Measurements from ENCODE around the gene ZC3HAV1.

The ZC3HAV1 gene

DNA sequence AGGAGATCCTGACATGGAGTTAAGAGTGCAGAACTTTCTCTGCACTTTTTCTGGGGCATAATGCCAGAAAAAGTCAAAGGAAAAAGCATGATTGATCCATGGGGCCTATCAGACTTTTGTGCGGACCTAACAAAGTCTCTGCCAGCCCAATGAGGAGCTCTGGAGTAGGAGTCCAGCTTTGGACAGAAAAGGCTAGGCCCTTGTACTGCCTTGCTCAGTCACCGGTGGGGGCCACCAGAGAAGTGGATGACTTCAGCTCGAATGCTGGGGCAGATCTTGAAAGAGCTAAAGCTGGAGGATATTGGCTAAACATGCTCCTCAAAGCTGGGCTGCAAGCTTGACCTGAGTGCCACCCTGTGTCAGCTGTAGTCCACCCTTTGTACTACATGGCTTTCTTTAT lies 2.8 kb upstream of the ZC3HAV1 start:
- TF ChIP-seq CTCF (IDR thresholded peaks at IDR 0.05; ENCODE audit: low read length) (no peak), EZH2phosphoT487 (IDR thresholded peaks at IDR 0.05; ENCODE audit: low read length) (no peak), EZH2 (optimal IDR thresholded peaks at IDR 0.05; ENCODE audit: low read depth, low read length) (no peak)
- H3K27ac ChIP-seq (ENCODE audit: low read length), result no peak overlapping the region

DNA sequence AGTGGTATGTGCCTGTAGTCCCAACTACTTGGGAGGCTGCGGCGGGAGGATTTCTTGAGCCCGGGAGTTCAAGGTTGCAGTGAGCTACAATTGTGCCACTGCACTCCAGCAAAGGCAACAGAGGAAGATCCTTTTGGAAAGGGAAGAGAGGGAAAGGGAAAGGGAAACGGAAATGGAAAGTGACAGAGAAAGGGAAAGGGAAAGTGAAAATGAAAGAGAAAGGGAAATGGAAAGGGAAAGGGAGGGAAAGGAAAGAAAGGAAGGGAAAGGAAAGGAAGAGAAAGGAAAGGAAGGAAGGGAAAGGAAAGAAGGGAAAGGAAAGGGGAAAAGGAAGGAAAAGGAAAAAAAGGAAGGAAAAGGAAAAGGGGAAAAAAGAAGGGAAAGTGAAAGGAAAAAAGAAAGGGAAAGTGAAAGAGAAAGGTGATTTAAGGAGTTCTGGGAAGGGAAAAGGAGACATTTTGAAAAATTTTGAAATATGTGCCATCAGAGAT lies 2.3 kb upstream of the ZC3HAV1 start:
- H3K4me2 ChIP-seq (ENCODE audit: low read depth, low read length), result peak overlapping the region; percentile 4; the same call in 1 of the 2 replicates
- H3K36me3 ChIP-seq (replicated peaks; ENCODE audit: insufficient read depth, low read length), result no peaks in the 10 kb centered on the region; the same call in 1 of the 2 replicates

More for the DNA sequence above, 2.8 kb upstream of the ZC3HAV1 start:
- Histone ChIP-seq H4K20me1 (ENCODE audit: insufficient read depth, low read length) (0 out of 2 replicates have a peak, but pooled peaks cover 3% of the 10 kb centered on the region), H3K9ac (ENCODE audit: low read length) (no peak overlapping the region), H3K4me3 (ENCODE audit: low read length) (no peak overlapping the region), H3K4me1 (ENCODE audit: low read length) (no peaks in the 10 kb centered on the region), H3K4me2 (ENCODE audit: low read depth, low read length) (peak overlapping the region; percentile 4; the same call in 1 of the 2 replicates), H3K9me3 (replicated peaks; ENCODE audit: insufficient read depth, low read length) (no peaks in the 10 kb centered on the region), H3K9me2 (replicated peaks; ENCODE audit: insufficient read depth, low read length) (no peaks in the 10 kb centered on the region), H3F3A (ENCODE audit: insufficient read depth, low read length) (peaks cover 21% of the 10 kb centered on the region), H3K79me2 (ENCODE audit: low read length) (peaks cover 20% of the 10 kb centered on the region), H2AFZ (ENCODE audit: low read length) (no peak overlapping the region), H3K27me3 (replicated peaks; ENCODE audit: insufficient read depth, low read length) (peaks cover 40% of the 10 kb centered on the region), H3K36me3 (replicated peaks; ENCODE audit: insufficient read depth, low read length) (no peaks in the 10 kb centered on the region)
- DNase-seq, result no peak

GRCh38 chr7:139111147-139111546 lies 1.6 kb upstream of the ZC3HAV1 start:
- no peak for TF ChIP-seq CTCF (IDR thresholded peaks at IDR 0.05; ENCODE audit: low read length)
- TF ChIP-seq EZH2phosphoT487 (IDR thresholded peaks at IDR 0.05; ENCODE audit: low read length), result no peak
- TF ChIP-seq EZH2 (optimal IDR thresholded peaks at IDR 0.05; ENCODE audit: low read depth, low read length), result no peak
- Histone ChIP-seq H3K79me2 (ENCODE audit: low read length) (peaks cover 32% of the 10 kb centered on the region), H3K4me2 (ENCODE audit: low read depth, low read length) (no peak overlapping the region), H3K4me1 (ENCODE audit: low read length) (0 out of 2 replicates have a peak, but pooled peaks cover 4% of the 10 kb centered on the region), H3K9me2 (replicated peaks; ENCODE audit: insufficient read depth, low read length) (no peaks in the 10 kb centered on the region), H3K4me3 (ENCODE audit: low read length) (no peak overlapping the region), H3K36me3 (replicated peaks; ENCODE audit: insufficient read depth, low read length) (no peaks in the 10 kb centered on the region; the same call in 1 of the 2 replicates), H3K27ac (ENCODE audit: low read length) (no peak overlapping the region), H3F3A (ENCODE audit: insufficient read depth, low read length) (peaks cover 30% of the 10 kb centered on the region), H3K9me3 (replicated peaks; ENCODE audit: insufficient read depth, low read length) (no peaks in the 10 kb centered on the region), H4K20me1 (ENCODE audit: insufficient read depth, low read length) (0 out of 2 replicates have a peak, but pooled peaks cover 3% of the 10 kb centered on the region), H3K9ac (ENCODE audit: low read length) (no peak overlapping the region), H2AFZ (ENCODE audit: low read length) (no peak overlapping the region), H3K27me3 (replicated peaks; ENCODE audit: insufficient read depth, low read length) (peaks cover 39% of the 10 kb centered on the region)
- no peak for DNase-seq

More for the DNA sequence above, 2.3 kb upstream of the ZC3HAV1 start:
- no peak for DNase-seq
- Histone ChIP-seq H3K9ac (ENCODE audit: low read length) (no peak overlapping the region), H3K4me3 (ENCODE audit: low read length) (no peak overlapping the region), H3K9me3 (replicated peaks; ENCODE audit: insufficient read depth, low read length) (no peaks in the 10 kb centered on the region), H3K27ac (ENCODE audit: low read length) (no peak overlapping the region), H3F3A (ENCODE audit: insufficient read depth, low read length) (peaks cover 23% of the 10 kb centered on the region), H2AFZ (ENCODE audit: low read length) (no peak overlapping the region), H4K20me1 (ENCODE audit: insufficient read depth, low read length) (0 out of 2 replicates have a peak, but pooled peaks cover 3% of the 10 kb centered on the region), H3K27me3 (replicated peaks; ENCODE audit: insufficient read depth, low read length) (peaks cover 39% of the 10 kb centered on the region), H3K9me2 (replicated peaks; ENCODE audit: insufficient read depth, low read length) (no peaks in the 10 kb centered on the region), H3K79me2 (ENCODE audit: low read length) (peaks cover 25% of the 10 kb centered on the region), H3K4me1 (ENCODE audit: low read length) (0 out of 2 replicates have a peak, but pooled peaks cover under 1% of the 10 kb centered on the region)
- no peak for TF ChIP-seq CTCF (IDR thresholded peaks at IDR 0.05; ENCODE audit: low read length)
- no peak for TF ChIP-seq EZH2 (optimal IDR thresholded peaks at IDR 0.05; ENCODE audit: low read depth, low read length)
- peak; percentile 94; the same call in 1 of the 2 replicates for TF ChIP-seq EZH2phosphoT487 (IDR thresholded peaks at IDR 0.05; ENCODE audit: low read length)

Data from MM.1S (cell line).